ENCODE results near the gene IQSEC1.

IQSEC1 gene

GRCh38 chr3:13072600-13073325 lies 466 bp downstream of the IQSEC1 start:
- Histone ChIP-seq H3K79me2 (ENCODE audit: insufficient read depth, low read length) (no peaks in the 10 kb centered on the region), H3K27me3 (ENCODE audit: low read length) (no peaks in the 10 kb centered on the region), H3F3A (ENCODE audit: insufficient read depth) (no peaks in the 10 kb centered on the region), H2AFZ (ENCODE audit: low read depth, low read length, severe bottlenecking) (no peak overlapping the region), H3K36me3 (ENCODE audit: low read length) (no peaks in the 10 kb centered on the region), H3K9me3 (ENCODE audit: insufficient read depth, low read length) (no peaks in the 10 kb centered on the region), H3K4me2 (ENCODE audit: low read depth, low read length, poor library complexity, severe bottlenecking) (no peak overlapping the region), H3K9ac (ENCODE audit: low read length) (no peak overlapping the region), H3K9me2 (replicated peaks; ENCODE audit: insufficient read depth, low read length) (no peaks in the 10 kb centered on the region), H3K4me3 (ENCODE audit: insufficient read depth, low read length, poor library complexity, severe bottlenecking) (no peak overlapping the region), H4K20me1 (ENCODE audit: low read depth, low read length) (no peaks in the 10 kb centered on the region), H3K27ac (ENCODE audit: low read depth, low read length) (no peak overlapping the region)
- TF ChIP-seq, protein P1, sequence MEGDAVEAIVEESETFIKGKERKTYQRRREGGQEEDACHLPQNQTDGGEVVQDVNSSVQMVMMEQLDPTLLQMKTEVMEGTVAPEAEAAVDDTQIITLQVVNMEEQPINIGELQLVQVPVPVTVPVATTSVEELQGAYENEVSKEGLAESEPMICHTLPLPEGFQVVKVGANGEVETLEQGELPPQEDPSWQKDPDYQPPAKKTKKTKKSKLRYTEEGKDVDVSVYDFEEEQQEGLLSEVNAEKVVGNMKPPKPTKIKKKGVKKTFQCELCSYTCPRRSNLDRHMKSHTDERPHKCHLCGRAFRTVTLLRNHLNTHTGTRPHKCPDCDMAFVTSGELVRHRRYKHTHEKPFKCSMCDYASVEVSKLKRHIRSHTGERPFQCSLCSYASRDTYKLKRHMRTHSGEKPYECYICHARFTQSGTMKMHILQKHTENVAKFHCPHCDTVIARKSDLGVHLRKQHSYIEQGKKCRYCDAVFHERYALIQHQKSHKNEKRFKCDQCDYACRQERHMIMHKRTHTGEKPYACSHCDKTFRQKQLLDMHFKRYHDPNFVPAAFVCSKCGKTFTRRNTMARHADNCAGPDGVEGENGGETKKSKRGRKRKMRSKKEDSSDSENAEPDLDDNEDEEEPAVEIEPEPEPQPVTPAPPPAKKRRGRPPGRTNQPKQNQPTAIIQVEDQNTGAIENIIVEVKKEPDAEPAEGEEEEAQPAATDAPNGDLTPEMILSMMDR (IDR thresholded peaks at IDR 0.05; ENCODE audit: insufficient read depth, low read length, poor library complexity, severe bottlenecking) = no peak
- no peak for TF ChIP-seq EZH2phosphoT487 (conservative IDR thresholded peaks at IDR 0.05; ENCODE audit: low read length)

DNA sequence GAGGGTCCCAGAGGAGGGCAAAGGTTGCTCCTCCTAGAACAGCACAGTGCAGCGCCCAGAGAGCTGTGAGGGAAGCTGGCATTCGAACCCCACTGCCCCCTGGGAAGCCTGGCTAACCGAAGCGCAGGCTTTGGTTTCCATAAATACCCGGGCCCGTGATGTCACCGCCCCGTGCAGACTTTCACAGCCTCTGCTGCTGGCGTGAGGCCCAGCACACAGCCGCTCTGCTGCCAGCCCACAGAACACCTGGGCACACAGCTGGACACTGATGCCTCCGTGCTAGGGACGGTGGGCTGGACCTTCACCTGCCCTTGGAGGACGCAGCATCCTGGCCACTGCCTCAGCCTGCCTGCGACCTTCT lies 1.0 kb downstream of the IQSEC1 start:
- Histone ChIP-seq H4K20me1 (ENCODE audit: low read depth, low read length) (no peaks in the 10 kb centered on the region), H3K9me2 (replicated peaks; ENCODE audit: insufficient read depth, low read length) (no peaks in the 10 kb centered on the region), H3K27ac (ENCODE audit: low read depth, low read length) (no peak overlapping the region), H3K9ac (ENCODE audit: low read length) (no peak overlapping the region), H2AFZ (ENCODE audit: low read depth, low read length, severe bottlenecking) (no peak overlapping the region), H3K4me3 (ENCODE audit: insufficient read depth, low read length, poor library complexity, severe bottlenecking) (no peak overlapping the region), H3K9me3 (ENCODE audit: insufficient read depth, low read length) (no peaks in the 10 kb centered on the region), H3K4me2 (ENCODE audit: low read depth, low read length, poor library complexity, severe bottlenecking) (no peak overlapping the region), H3F3A (ENCODE audit: insufficient read depth) (no peaks in the 10 kb centered on the region), H3K36me3 (ENCODE audit: low read length) (no peaks in the 10 kb centered on the region), H3K27me3 (ENCODE audit: low read length) (no peaks in the 10 kb centered on the region), H3K79me2 (ENCODE audit: insufficient read depth, low read length) (no peaks in the 10 kb centered on the region)
- TF ChIP-seq, protein P1 (IDR thresholded peaks at IDR 0.05; ENCODE audit: insufficient read depth, low read length, poor library complexity, severe bottlenecking) = no peak
- TF ChIP-seq EZH2phosphoT487 (conservative IDR thresholded peaks at IDR 0.05; ENCODE audit: low read length) = no peak

DNA sequence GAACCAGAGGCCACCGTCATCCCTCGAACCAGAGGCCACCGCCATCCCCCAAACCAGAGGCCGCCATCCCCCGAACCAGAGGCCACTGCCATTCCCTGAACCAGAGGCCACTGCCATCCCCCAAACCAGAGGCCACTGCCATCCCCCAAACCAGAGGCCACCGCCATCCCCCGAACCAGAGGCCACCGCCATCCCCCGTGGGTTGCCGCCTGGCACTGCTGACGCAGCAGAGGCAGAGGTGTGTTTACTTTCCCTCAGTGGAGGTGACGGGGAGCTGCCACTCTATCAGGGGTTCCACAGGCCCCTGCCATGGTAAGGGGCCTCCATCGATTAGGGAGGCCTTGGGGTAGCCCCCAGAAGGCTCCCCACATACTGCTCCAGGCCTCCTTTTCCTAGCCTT lies 1.5 kb downstream of the IQSEC1 start:
- Histone ChIP-seq H3K27ac (ENCODE audit: low read depth, low read length) (no peak overlapping the region), H3K36me3 (ENCODE audit: low read length) (no peaks in the 10 kb centered on the region), H3K9me2 (replicated peaks; ENCODE audit: insufficient read depth, low read length) (no peaks in the 10 kb centered on the region), H3K27me3 (ENCODE audit: low read length) (no peaks in the 10 kb centered on the region), H3K9me3 (ENCODE audit: insufficient read depth, low read length) (no peaks in the 10 kb centered on the region), H3K79me2 (ENCODE audit: insufficient read depth, low read length) (no peaks in the 10 kb centered on the region), H2AFZ (ENCODE audit: low read depth, low read length, severe bottlenecking) (no peak overlapping the region), H3K4me2 (ENCODE audit: low read depth, low read length, poor library complexity, severe bottlenecking) (no peak overlapping the region), H4K20me1 (ENCODE audit: low read depth, low read length) (no peaks in the 10 kb centered on the region), H3K4me3 (ENCODE audit: insufficient read depth, low read length, poor library complexity, severe bottlenecking) (no peak overlapping the region), H3F3A (ENCODE audit: insufficient read depth) (no peaks in the 10 kb centered on the region), H3K9ac (ENCODE audit: low read length) (no peak overlapping the region)
- TF ChIP-seq, protein P1 (IDR thresholded peaks at IDR 0.05; ENCODE audit: insufficient read depth, low read length, poor library complexity, severe bottlenecking) = no peak
- no peak for TF ChIP-seq EZH2phosphoT487 (conservative IDR thresholded peaks at IDR 0.05; ENCODE audit: low read length)
